Effector memory CD8-positive, alpha-beta T cell (primary cell): Measurements from ENCODE around the gene TSGA10.
"Not testable (repeated sequence)": the region's sequence is repeated elsewhere in the genome, so short reads cannot be mapped to it uniquely, and the experiment has no call there.

ENCODE experiments used
- ATAC-seq: fragments of 150-1000 bp; cut with Tn5 transposase; replicated peaks from 2 replicates; pipeline ENCODE4 v1.10.0; 2021; ENCODE audit warnings: mild to moderate bottlenecking, moderate library complexity
- DNase-seq, 3 experiments: peaks; one replicate each; pipeline ENCODE4 v3.0.0; 2021
- H3K27ac Mint-ChIP-seq, 2 donors: one replicate each; pipeline ENCODE4 v1.8.0; 2022; ENCODE audit warnings: mild to moderate bottlenecking in 2 of 2, mixed read lengths in 2 of 2, moderate library complexity in 2 of 2
- H3K27me3 Mint-ChIP-seq, 2 donors: one replicate each; pipeline ENCODE4 v1.8.0; 2022; ENCODE audit warnings: mixed read lengths in 2 of 2
- H3K36me3 Mint-ChIP-seq: one replicate; pipeline ENCODE4 v1.8.0; 2022; ENCODE audit warnings: mild to moderate bottlenecking, moderate library complexity, mixed read lengths; ENCODE audit not compliant: insufficient read depth
- H3K4me1 Mint-ChIP-seq, 2 donors: one replicate each; pipeline ENCODE4 v1.8.0; 2022; ENCODE audit warnings: low read depth in 2 of 2, mixed read lengths in 2 of 2
- H3K4me3 Mint-ChIP-seq, 2 donors: one replicate each; pipeline ENCODE4 v1.8.0; 2022; ENCODE audit warnings: mild to moderate bottlenecking in 2 of 2, mixed read lengths in 2 of 2, moderate library complexity in 2 of 2
- H3K9me3 Mint-ChIP-seq, 2 donors: one replicate each; pipeline ENCODE4 v1.8.0; 2022; ENCODE audit warnings: mixed read lengths in 2 of 2

TSGA10 gene

DNA sequence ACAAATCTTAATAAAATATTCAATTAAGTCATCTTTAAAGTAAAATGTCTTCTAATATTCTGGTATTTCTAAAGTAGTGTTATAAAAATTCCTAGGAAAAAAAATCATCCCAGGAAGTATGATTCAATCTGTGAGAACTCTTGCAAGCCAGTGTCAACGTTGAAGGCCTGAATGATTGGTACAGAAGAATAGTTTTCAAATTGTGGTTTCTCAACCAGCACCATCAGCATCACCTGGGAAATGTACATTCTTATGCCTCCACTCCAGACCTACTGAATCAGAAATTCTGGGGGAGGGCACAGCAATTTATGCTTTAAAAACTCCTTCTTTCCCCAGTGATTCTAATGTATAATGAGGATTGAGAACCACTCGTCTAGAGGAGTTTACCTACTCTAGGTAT, 75.5 kb downstream of the TSGA10 start:
- H3K27me3 Mint-ChIP-seq = peaks cover 24 to 44% of the 10 kb centered on the region in 2 donors
- no peak overlapping the region for H3K4me3 Mint-ChIP-seq
- H3K36me3 Mint-ChIP-seq = no peaks in the 10 kb centered on the region
- no peak for ATAC-seq
- DNase-seq = no peak
- H3K27ac Mint-ChIP-seq = no peak overlapping the region
- H3K9me3 Mint-ChIP-seq = no peaks in the 10 kb centered on the region
- no peaks in the 10 kb centered on the region for H3K4me1 Mint-ChIP-seq

DNA sequence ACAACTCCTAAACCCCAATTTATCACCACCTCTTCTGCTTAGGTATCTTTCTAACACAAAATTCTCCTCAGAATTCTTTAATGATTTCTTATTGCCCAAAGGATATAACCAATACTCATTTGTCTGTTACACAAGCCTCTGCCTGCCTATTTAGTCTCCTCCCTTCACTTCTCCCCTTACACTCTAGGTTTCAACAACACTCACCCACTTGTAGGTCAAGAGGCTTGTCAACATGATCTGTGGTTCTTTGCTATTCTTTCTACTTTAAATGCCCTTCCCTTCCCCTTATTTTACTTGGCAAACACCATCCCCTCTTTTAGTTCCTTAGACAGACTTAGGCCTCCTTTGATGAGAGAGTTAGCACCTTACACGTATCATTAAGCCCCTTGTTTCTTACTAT, 82.2 kb downstream of the TSGA10 start:
- no peak for ATAC-seq
- no peaks in the 10 kb centered on the region for H3K9me3 Mint-ChIP-seq
- DNase-seq = no peak
- H3K27ac Mint-ChIP-seq = no peak overlapping the region
- H3K27me3 Mint-ChIP-seq = peaks cover 0 to 13% of the 10 kb centered on the region in 2 donors
- H3K4me3 Mint-ChIP-seq = no peak overlapping the region
- H3K4me1 Mint-ChIP-seq = no peaks in the 10 kb centered on the region
- H3K36me3 Mint-ChIP-seq = peaks cover 3% of the 10 kb centered on the region

DNA sequence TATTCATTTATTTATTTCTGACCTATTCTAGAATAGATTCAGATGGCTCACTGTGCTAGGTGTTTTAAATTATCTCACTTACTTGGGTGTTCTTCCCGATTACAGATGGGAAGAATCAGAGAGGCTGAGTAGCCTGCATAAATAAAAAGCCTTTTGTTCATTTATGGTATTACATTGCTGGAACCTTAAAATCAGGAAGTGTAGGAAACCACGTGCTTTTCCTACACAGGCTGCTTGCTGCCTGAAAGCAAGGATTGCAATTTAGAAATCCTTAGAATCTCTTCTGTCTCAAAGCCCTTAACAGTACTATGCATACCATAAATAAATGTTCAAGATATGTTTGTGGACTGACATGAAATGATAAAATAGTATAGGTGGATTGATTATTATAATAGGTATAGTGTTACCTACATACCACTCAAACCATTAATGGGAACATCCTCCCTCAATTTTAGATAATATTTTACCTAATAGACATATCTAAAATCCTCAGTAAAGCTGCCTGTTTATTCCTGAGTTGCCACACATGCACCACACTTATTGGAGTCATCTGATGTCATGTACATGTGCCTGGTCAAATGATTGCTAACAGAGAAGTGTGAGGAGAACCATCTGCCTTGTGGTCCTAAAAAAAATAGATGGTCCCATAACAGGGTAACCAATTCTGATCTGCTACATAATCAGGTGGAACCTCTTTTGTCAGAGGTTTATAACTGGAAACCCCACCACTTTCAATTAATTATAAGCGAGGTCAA, 86.7 kb downstream of the TSGA10 start:
- Mint-ChIP-seq H3K4me3 (no peak overlapping the region), H3K36me3 (peaks cover 3% of the 10 kb centered on the region), H3K27ac (no peak overlapping the region), H3K9me3 (no peaks in the 10 kb centered on the region), H3K4me1 (no peaks in the 10 kb centered on the region), H3K27me3 (no peaks in the 10 kb centered on the region)
- ATAC-seq = no peak
- no peak for DNase-seq

DNA sequence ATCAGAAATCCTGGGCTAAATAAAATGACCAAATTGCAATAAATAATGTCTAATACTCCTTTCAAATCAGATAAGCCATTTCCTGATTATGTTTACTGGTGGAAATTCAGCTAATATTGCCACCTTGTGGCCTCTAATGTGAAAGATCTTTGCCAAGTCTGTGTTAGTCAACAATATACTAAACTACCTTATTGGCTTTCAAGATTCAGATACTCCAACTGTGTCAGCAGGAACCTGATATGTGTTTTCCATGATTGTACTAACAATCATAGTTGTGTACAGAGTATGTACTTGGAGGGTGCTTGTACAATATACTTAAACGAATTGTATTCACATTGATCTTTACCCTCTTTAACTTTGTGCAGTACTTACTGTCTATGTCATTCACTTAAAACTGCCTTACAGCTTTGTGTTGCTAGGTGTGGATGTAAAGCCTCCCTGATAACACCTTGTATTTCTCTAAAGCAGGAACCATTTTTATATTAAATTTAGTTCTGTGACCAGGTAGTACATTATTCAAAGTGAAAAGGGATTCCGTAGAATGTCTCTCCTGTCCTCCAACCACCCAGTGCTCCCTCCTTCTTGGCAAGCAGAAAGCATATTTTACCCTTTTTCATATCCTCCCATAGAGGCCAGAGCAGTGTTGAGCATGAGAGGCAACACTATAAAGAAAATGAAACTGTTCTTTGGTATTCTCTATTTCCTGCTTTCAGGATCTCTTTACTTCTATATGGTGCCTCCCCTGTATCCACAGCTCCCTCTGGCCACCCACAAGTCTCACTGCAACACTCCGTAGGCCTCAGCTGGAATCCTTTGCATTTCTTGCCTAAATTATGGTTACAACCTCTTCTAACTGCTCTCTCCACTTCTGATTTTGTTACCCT, 88.4 kb downstream of the TSGA10 start:
- no peaks in the 10 kb centered on the region for H3K4me1 Mint-ChIP-seq
- H3K36me3 Mint-ChIP-seq = no peaks in the 10 kb centered on the region
- H3K27ac Mint-ChIP-seq = no peak overlapping the region
- no peaks in the 10 kb centered on the region for H3K9me3 Mint-ChIP-seq
- ATAC-seq (peak; percentile 79), DNase-seq (peak in 2 of 3 experiments; percentile 11 to 18)
- H3K27me3 Mint-ChIP-seq = no peaks in the 10 kb centered on the region
- no peak overlapping the region for H3K4me3 Mint-ChIP-seq

DNA sequence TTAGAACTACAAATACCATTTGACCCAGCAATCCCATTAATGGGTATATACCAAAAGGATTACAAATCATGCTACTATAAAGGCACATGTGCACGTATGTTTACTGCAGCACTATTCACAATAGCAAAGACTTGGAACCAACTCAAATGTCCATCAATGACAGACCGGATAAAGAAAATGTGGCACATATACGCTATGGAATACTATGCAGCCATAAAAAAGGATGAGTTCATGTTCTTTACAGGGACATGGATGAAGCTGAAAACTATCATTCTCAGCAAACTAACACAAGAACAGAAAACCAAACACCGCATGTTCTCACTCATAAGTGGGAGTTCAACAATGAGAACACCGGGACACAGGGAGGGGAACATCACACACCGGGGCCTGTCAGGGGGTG, 105.6 kb downstream of the TSGA10 start:
- not testable (repeated sequence) for DNase-seq, H3K36me3 Mint-ChIP-seq, H3K4me3 Mint-ChIP-seq, H3K4me1 Mint-ChIP-seq, H3K27ac Mint-ChIP-seq, ATAC-seq
- Mint-ChIP-seq H3K9me3 (peaks cover 4 to 12% of the 10 kb centered on the region in 2 donors), H3K27me3 (peaks cover 34 to 44% of the 10 kb centered on the region in 2 donors)

DNA sequence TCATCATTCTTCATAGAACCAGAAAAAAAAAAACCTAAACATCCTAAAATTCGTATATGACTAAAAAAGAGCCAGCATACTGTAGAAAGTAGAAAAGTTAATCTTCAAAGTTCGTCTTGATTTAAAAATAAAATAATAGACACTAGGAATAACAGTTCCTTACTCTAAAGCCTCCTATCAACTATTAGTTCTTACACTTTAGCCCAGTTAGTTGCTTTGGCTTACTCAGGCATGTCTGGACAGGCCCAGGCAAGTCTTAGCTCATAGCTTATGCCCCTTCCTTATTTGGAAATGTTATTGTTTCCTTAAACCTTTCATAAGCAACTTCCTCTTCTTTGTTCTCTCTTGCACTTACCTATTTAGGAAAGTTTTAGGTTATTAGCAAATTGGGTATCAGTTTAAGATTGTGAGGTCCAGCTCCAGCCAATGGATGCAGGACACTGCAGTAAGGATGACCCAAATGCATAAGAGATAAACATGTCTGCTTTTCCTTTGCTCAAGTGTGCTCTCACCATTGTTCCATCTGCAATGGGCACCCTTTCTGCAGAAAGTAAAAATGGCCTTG, 113.9 kb downstream of the TSGA10 start:
- H3K27me3 Mint-ChIP-seq = peaks cover 25 to 27% of the 10 kb centered on the region in 2 donors
- ATAC-seq, H3K36me3 Mint-ChIP-seq, H3K27ac Mint-ChIP-seq, H3K4me3 Mint-ChIP-seq, DNase-seq, H3K4me1 Mint-ChIP-seq: not testable (repeated sequence)
- peaks cover 0 to 10% of the 10 kb centered on the region in 2 donors for H3K9me3 Mint-ChIP-seq

DNA sequence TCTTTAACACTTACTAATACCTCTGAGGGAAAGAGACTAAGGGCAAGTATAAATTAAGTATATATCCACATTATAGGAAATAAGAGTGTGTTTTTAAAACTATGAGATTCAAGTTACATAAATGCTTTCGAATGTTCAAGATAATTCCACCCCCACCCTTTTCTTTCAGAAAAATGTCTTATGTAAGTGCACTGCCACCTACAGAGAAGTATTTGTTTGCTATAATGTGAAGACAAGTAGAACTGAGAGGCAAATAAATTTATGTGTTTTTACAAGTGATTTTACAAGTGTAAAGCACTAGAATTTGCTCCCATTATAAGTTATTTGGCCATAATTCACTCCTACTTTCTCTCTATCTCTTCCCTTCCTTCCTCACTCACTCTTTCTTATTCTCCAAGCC, 118.8 kb downstream of the TSGA10 start:
- Mint-ChIP-seq H3K4me1 (no peaks in the 10 kb centered on the region), H3K9me3 (no peaks in the 10 kb centered on the region), H3K36me3 (no peaks in the 10 kb centered on the region), H3K27ac (no peak overlapping the region), H3K27me3 (peaks cover 0 to 19% of the 10 kb centered on the region in 2 donors), H3K4me3 (no peak overlapping the region)
- DNase-seq = no peak
- ATAC-seq = no peak

DNA sequence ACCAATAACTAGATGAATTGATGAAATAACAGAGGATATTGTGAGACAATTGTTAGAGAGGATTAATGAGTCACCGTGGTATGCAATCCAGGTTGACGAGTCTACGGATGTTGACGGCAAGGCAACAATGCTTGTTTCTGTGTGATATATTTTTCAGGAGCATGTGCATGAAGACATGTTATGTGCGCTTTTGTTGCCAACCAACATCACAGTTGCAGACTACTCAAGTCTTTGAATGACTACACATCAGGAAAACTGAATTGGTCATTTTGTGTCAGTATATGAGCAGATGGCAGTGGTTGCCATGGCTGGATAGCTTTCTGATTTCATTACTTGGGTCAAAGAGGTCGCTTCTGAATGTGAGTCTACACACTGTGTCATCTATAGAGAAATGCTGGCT, 122.0 kb downstream of the TSGA10 start:
- ATAC-seq = no peak
- no peaks in the 10 kb centered on the region for H3K4me1 Mint-ChIP-seq
- no peak overlapping the region for H3K27ac Mint-ChIP-seq
- DNase-seq = no peak
- H3K27me3 Mint-ChIP-seq = peaks cover 0 to 19% of the 10 kb centered on the region in 2 donors
- no peaks in the 10 kb centered on the region for H3K9me3 Mint-ChIP-seq
- no peaks in the 10 kb centered on the region for H3K36me3 Mint-ChIP-seq
- no peak overlapping the region for H3K4me3 Mint-ChIP-seq

DNA sequence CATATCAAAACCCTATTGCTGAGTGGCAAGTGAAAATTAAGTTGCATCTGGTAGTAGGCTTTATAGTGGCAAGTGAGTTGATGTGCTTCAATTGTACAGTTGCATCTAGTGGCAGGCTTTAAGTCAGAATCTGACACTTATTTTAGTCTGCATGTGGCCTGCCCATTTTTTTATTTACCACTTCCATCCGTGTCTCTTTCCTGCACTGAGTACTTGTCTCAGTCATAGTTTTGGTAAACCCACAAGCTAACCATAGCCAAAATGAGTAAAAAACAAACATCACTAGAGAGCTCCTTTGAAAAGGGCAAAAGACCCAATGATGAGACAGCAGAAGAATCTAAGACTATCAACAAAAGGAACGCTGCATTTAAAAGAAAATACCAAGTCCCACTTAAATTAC, 122.7 kb downstream of the TSGA10 start:
- no peaks in the 10 kb centered on the region for H3K4me1 Mint-ChIP-seq
- no peaks in the 10 kb centered on the region for H3K36me3 Mint-ChIP-seq
- ATAC-seq = no peak
- H3K4me3 Mint-ChIP-seq = no peak overlapping the region
- H3K27me3 Mint-ChIP-seq = peaks cover 0 to 19% of the 10 kb centered on the region in 2 donors
- no peaks in the 10 kb centered on the region for H3K9me3 Mint-ChIP-seq
- H3K27ac Mint-ChIP-seq = no peak overlapping the region
- no peak for DNase-seq

DNA sequence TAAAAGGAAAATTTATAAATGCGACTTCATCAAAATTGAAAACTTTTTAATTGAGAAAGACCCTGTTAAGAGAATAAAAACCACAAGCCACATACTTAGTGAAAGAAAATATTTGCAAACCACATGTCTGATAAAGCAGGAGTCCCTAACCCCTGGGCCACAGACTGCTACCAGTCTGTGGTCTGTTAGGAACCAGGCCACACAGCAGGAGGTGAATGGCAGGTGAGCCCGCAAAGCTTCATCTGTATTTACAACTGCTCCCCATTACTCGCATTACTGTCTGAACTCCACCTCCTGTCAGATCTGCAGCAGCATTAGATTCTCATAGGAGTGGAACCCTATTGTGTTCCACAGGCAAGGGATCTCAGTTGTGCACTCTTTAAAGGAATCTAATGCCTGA, 123.3 kb downstream of the TSGA10 start:
- peaks cover 0 to 19% of the 10 kb centered on the region in 2 donors for H3K27me3 Mint-ChIP-seq
- no peak overlapping the region for H3K27ac Mint-ChIP-seq
- H3K36me3 Mint-ChIP-seq = no peaks in the 10 kb centered on the region
- no peaks in the 10 kb centered on the region for H3K9me3 Mint-ChIP-seq
- H3K4me3 Mint-ChIP-seq = no peak overlapping the region
- no peaks in the 10 kb centered on the region for H3K4me1 Mint-ChIP-seq
- ATAC-seq (no peak), DNase-seq (no peak)

DNA sequence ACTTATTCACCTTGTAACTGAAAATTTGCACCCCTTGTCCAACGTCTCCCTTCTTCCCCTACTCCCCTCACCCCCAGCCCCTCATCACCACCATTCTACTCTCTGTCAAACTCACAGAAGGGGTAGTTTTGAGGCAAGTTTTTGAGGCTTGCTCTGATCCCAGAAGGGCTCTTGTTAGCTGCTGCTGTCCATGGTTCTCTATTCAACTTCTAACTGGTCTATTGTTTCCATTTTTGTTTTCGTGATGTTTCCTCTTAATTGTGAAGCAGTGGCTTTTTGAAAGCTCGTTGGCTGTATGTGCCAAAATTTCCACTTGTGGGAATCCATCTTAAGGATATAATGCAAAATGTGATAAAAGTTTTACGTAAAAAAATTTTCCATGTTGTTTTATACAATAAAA, 126.2 kb downstream of the TSGA10 start:
- peaks cover 5 to 11% of the 10 kb centered on the region in 2 donors for H3K9me3 Mint-ChIP-seq
- no peak for DNase-seq
- no peaks in the 10 kb centered on the region for H3K4me1 Mint-ChIP-seq
- no peak overlapping the region for H3K4me3 Mint-ChIP-seq
- no peak overlapping the region for H3K27ac Mint-ChIP-seq
- no peak for ATAC-seq
- peaks cover 0 to 6% of the 10 kb centered on the region in 2 donors for H3K27me3 Mint-ChIP-seq
- H3K36me3 Mint-ChIP-seq = no peaks in the 10 kb centered on the region

DNA sequence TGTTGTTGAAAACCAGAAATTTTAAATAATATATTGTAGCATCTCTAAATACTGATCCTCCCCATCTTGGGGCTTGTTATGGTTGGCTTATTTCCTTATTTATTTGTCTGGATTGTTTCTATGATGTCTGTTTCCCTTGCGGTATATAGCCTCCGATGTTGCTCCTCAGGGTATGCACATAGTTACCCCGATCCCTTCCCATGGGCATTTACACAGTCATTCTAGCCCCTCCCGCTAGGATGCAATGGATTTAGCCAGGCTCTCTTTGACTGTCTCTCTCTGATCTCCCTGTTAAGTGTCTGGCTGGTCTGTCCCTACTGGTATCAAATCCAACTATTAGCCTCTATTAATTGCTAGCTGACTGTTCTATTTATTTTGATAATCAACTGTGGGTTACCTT, 126.9 kb downstream of the TSGA10 start:
- no peak for DNase-seq
- no peak for ATAC-seq
- Mint-ChIP-seq H3K36me3 (no peaks in the 10 kb centered on the region), H3K9me3 (peaks cover 5 to 11% of the 10 kb centered on the region in 2 donors), H3K4me1 (no peaks in the 10 kb centered on the region), H3K4me3 (no peak overlapping the region), H3K27me3 (no peaks in the 10 kb centered on the region), H3K27ac (no peak overlapping the region)

DNA sequence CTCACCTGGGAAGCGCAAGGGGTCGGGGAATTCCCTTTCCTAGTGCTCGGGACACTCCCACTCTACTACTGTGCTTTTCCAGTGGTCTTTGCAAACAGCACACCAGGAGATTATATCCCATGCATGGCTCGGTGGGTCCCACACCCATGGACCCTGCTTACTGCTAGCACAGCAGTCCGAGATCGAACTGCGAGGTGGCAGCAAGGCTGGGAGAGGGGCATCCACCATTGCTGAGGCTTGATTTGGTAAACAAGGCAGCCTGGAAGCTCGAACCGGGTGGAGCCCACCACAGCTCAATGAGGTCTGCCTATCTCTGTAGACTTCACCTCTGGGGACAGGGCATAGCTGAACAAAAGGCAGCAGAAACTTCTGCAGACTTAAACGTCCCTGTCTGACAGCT, 154.0 kb downstream of the TSGA10 start:
- H3K27me3 Mint-ChIP-seq = peaks cover 29 to 32% of the 10 kb centered on the region in 2 donors
- H3K27ac Mint-ChIP-seq = no peak overlapping the region
- peaks cover 7% of the 10 kb centered on the region in 2 donors for H3K9me3 Mint-ChIP-seq
- peaks cover 0 to 2% of the 10 kb centered on the region in 2 donors for H3K4me1 Mint-ChIP-seq
- no peaks in the 10 kb centered on the region for H3K36me3 Mint-ChIP-seq
- DNase-seq (no peak), ATAC-seq (no peak)
- no peak overlapping the region for H3K4me3 Mint-ChIP-seq
